ENCODE data around the gene CDS2. TPM values are rescaled to one million over a fixed set of nuclear protein-coding genes. Genes with fewer than 3 reads are reported as not detected.
A peak's percentile ranks its signal among the peaks of the same experiment; 100 is the strongest.

CDS2 gene
- total and polyA plus RNA-seq, 12 donors, result 16.7 to 100 (median 82.3) TPM

DNA sequence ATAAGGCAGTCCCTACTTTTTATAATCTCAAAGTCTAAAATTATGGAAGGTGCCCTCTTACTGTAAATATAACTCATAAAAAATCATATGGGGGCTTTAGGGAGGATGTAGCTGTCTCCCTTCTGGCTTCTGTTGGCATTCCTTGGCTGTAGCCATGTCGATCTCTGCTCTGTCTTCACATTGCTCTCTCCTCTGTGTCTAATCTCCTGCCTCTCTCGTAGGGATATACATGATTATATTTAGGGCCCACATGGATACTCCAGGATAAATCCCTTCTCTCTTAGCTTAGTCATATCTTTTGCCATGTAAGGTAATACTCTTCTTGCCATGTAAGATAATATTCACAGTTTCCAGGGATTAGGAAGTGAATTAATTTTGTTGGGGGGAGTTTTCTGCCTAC is 28.6 kb downstream of the CDS2 start:
- TF ChIP-seq, protein P1, sequence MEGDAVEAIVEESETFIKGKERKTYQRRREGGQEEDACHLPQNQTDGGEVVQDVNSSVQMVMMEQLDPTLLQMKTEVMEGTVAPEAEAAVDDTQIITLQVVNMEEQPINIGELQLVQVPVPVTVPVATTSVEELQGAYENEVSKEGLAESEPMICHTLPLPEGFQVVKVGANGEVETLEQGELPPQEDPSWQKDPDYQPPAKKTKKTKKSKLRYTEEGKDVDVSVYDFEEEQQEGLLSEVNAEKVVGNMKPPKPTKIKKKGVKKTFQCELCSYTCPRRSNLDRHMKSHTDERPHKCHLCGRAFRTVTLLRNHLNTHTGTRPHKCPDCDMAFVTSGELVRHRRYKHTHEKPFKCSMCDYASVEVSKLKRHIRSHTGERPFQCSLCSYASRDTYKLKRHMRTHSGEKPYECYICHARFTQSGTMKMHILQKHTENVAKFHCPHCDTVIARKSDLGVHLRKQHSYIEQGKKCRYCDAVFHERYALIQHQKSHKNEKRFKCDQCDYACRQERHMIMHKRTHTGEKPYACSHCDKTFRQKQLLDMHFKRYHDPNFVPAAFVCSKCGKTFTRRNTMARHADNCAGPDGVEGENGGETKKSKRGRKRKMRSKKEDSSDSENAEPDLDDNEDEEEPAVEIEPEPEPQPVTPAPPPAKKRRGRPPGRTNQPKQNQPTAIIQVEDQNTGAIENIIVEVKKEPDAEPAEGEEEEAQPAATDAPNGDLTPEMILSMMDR (IDR thresholded peaks at IDR 0.05), result no peak
- WGBS, 2 donors, result 38 to 58% methylated on average over 2 of the region's 2 CpGs
- no peak overlapping the region for H3K4me3 ChIP-seq
- no peaks in the 10 kb centered on the region for H3K27me3 ChIP-seq
- no peak for DNase-seq
- intact Hi-C loops (cut with DNase I), result no loop called here
- H3K4me1 ChIP-seq, result peaks cover 11 to 92% (median 74%) of the 10 kb centered on the region in 9 donors
- no peak for ATAC-seq
- peaks cover 0 to 7% (median 0%) of the 10 kb centered on the region in 9 donors for H3K36me3 ChIP-seq
- no peaks in the 10 kb centered on the region for H3K9me3 ChIP-seq
- H3K27ac ChIP-seq, result peak overlapping the region in 3 of 10 donors; percentile 3 to 66 (median 5)

DNA sequence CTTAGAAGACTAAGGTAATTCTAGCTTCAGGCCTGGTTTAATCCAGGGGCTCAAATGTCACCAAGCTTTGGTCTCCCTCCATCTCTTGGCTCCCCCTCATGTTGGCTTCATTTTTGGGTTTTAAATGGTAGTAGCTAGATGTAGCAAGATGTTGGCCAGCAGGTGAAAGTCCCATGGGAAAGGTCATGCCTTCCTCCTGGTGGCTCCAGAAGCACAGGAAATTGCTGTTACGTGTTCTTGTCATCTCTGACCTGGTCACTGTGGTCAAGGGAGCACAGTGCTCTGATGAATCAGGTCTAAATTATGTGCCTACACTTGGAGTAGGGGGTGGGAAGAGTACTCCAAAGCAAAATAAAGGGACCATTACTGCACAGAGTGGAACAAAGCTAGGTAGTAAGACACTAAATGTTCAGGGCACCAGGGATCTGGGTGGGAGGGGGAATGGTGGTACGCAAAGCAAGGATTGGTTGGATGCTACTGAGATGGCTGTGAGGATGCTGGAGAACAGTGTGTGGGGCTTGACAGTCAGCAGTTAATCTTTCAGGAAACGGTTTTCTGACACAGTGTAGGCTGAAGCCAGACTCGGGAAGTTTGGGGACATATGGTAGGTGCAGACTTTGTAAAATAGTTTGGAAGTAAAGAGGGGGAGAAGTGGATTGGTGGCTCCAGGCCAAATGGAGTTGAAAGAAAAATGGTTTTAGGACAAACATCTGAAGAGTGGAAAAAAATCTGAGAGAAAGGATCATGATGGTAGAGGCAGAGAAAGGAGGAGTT is 30.1 kb downstream of the CDS2 start:
- Histone ChIP-seq H3K9me3 (no peaks in the 10 kb centered on the region), H3K27me3 (no peaks in the 10 kb centered on the region), H3K27ac (peak overlapping the region in 3 of 10 donors; percentile 3 to 19 (median 7)), H3K4me3 (no peak overlapping the region), H3K4me1 (peaks cover 9 to 92% (median 69%) of the 10 kb centered on the region in 9 donors), H3K36me3 (peaks cover 0 to 7% (median 0%) of the 10 kb centered on the region in 9 donors)
- no peak for DNase-seq
- intact Hi-C loops (cut with DNase I), result no loop called here
- TF ChIP-seq, protein P1 (IDR thresholded peaks at IDR 0.05), result no peak
- WGBS, 2 donors, result 51 to 58% methylated on average over 4 of the region's 4 CpGs
- peak in 2 of 8 donors; percentile 18 to 37 for ATAC-seq

DNA sequence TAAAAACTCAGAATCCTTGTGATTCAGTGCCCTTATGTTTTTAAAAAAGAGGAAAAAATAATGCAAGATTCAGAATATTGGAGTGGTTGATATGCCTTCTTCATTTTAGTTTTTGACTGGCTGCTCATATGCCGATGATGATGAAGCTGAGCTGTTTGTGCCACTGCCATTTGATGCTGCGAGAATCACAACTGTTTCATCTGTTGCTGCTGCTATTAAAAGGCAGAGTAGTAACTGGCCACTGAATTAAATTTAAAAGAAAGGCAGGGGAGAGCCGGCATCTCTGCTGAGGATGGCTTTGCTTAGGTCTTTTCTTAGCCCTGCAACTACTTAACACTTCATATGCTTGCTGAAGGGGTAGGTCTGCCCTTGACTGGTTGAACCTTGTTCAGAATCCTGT is 33.1 kb downstream of the CDS2 start:
- intact Hi-C loops (cut with DNase I), result no loop called here
- no peaks in the 10 kb centered on the region for H3K36me3 ChIP-seq
- H3K4me3 ChIP-seq, result no peak overlapping the region
- H3K27me3 ChIP-seq, result no peaks in the 10 kb centered on the region
- peak overlapping the region in 5 of 10 donors; percentile 0 to 72 (median 12) for H3K27ac ChIP-seq
- H3K9me3 ChIP-seq, result no peaks in the 10 kb centered on the region
- 36 to 54% methylated on average over 3 of the region's 3 CpGs for WGBS, 2 donors
- ATAC-seq, result no peak
- H3K4me1 ChIP-seq, result peaks cover 11 to 89% (median 59%) of the 10 kb centered on the region in 9 donors
- no peak for DNase-seq
- TF ChIP-seq, protein P1 (IDR thresholded peaks at IDR 0.05), result no peak

DNA sequence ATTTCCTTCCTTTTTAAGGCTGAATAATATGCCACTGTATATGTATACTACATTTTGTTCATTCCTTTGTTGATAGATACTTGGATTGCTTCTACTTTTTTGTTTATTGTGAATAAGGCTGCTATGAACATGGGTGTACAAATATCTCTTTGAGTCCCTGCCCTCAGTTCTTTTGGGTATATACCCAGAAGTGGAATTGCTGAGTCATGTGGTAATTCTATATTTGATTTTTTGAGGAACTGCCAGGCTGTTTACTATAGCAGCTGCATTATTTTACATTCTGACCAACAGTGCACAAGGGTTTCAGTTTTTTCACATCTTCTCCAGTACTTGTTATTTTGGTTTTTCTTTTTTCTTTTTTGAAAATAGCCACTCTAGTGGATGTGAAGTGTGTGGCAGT is 34.1 kb downstream of the CDS2 start:
- Histone ChIP-seq H3K27me3 (no peaks in the 10 kb centered on the region), H3K4me3 (no peak overlapping the region), H3K36me3 (no peaks in the 10 kb centered on the region), H3K9me3 (no peaks in the 10 kb centered on the region), H3K4me1 (peaks cover 14 to 89% (median 58%) of the 10 kb centered on the region in 9 donors), H3K27ac (peak overlapping the region in 3 of 10 donors; percentile 0 to 72 (median 49))
- TF ChIP-seq, protein P1 (IDR thresholded peaks at IDR 0.05), result no peak
- ATAC-seq (no peak), DNase-seq (no peak)
- intact Hi-C loops (cut with DNase I), result no loop called here
